CD4-positive, CD25-positive, alpha-beta regulatory T cell (primary cell): ENCODE data around the gene RREB1. TPM values are rescaled to one million over a fixed set of nuclear protein-coding genes. Genes with fewer than 3 reads are reported as not detected.

Experiments used
- ATAC-seq, 2 donors: fragments of 150-1000 bp; cut with Tn5 transposase; one replicate each; pipeline ENCODE4 v1.10.0; 2021; ENCODE audit warnings: low read depth in 2 of 2, moderate number of reproducible peaks in 2 of 2, moderate library complexity in 1 of 2
- DNase-seq, 3 donors: peaks; one replicate each; pipeline versions ENCODE4 v3.0.0 to v3.0.0-alpha.2; 2012 to 2022; ENCODE audit warnings: mixed read lengths in 1 of 3
- H3K27ac ChIP-seq: one replicate; pipeline ENCODE4 v1.7.0; 2013; ENCODE audit warnings: mild to moderate bottlenecking, low read length; ENCODE audit not compliant: insufficient read depth, poor library complexity, severe bottlenecking
- H3K27me3 ChIP-seq: one replicate; pipeline ENCODE4 v1.7.0; 2013; ENCODE audit warnings: low read length; ENCODE audit not compliant: control insufficient read depth, insufficient read depth
- H3K36me3 ChIP-seq: one replicate; pipeline ENCODE4 v1.7.0; 2013; ENCODE audit warnings: mild to moderate bottlenecking, low read length, moderate library complexity; ENCODE audit not compliant: control insufficient read depth, insufficient read depth
- H3K4me1 ChIP-seq: 2 replicates; pipeline ENCODE4 v1.7.0; 2013; ENCODE audit warnings: mild to moderate bottlenecking, low read length; ENCODE audit not compliant: insufficient read depth, control insufficient read depth, poor library complexity, severe bottlenecking
- H3K4me3 ChIP-seq: one replicate; pipeline ENCODE4 v1.7.0; 2013; ENCODE audit warnings: low read depth, mild to moderate bottlenecking, low read length, moderate library complexity
- H3K9me3 ChIP-seq, 2 experiments: 1 replicate in 1 of 2; 2 replicates in 1 of 2; pipeline ENCODE4 v1.7.0; 2013; ENCODE audit warnings: low read length in 2 of 2, mild to moderate bottlenecking in 1 of 2, moderate library complexity in 1 of 2; ENCODE audit not compliant: control insufficient read depth in 2 of 2
- H3K27ac Mint-ChIP-seq, 3 donors: one replicate each; pipeline ENCODE4 v1.8.0; 2020 to 2022; ENCODE audit warnings: mild to moderate bottlenecking in 3 of 3, mixed read lengths in 3 of 3, moderate library complexity in 2 of 3
- H3K27me3 Mint-ChIP-seq: one replicate; pipeline ENCODE4 v1.8.0; 2022; ENCODE audit warnings: mild to moderate bottlenecking, mixed read lengths
- H3K36me3 Mint-ChIP-seq: one replicate; pipeline ENCODE4 v1.8.0; 2020; ENCODE audit warnings: mixed read lengths
- H3K4me1 Mint-ChIP-seq, 4 donors: one replicate each; pipeline ENCODE4 v1.8.0; 2020 to 2022; ENCODE audit warnings: mixed read lengths in 4 of 4, mild to moderate bottlenecking in 1 of 4
- H3K4me3 Mint-ChIP-seq, 4 donors: one replicate each; pipeline ENCODE4 v1.8.0; 2020 to 2022; ENCODE audit warnings: mild to moderate bottlenecking in 4 of 4, mixed read lengths in 4 of 4, moderate library complexity in 3 of 4
- H3K9me3 Mint-ChIP-seq, 7 donors: one replicate each; pipeline ENCODE4 v1.8.0; 2020 to 2022; ENCODE audit warnings: mixed read lengths in 7 of 7, mild to moderate bottlenecking in 3 of 7, moderate library complexity in 2 of 7
- polyA plus RNA-seq, 4 donors: library from polyadenylated mRNA; unstranded; fragments of 300-500 nt; fragmentation: Illumina TruSeq; gene quantifications; one replicate each; pipeline ENCODE4 v1.2.3, GENCODE V29; 2021
- total RNA-seq: library from RNA; stranded (reverse); gene quantifications from one replicate; pipeline ENCODE4 v1.2.3, GENCODE V29; 2022

RREB1 gene
- total and polyA plus RNA-seq, 5 donors from 2014 or later, result 1.2 to 45.2 (median 2.3) TPM

- no peak overlapping the region for H3K27ac Mint-ChIP-seq
- no peak overlapping the region for H3K27ac ChIP-seq
Observed at GRCh38 chr6:7285416-7285815, 177.7 kb downstream of the RREB1 start.

GRCh38 chr6:7290079-7290478 is 182.3 kb downstream of the RREB1 start:
- H3K4me3 Mint-ChIP-seq, result no peak overlapping the region
- no peaks in the 10 kb centered on the region for H3K27me3 Mint-ChIP-seq
- peak overlapping the region in 1 of 3 donors; percentile 68 for H3K27ac Mint-ChIP-seq
- no peaks in the 10 kb centered on the region for H3K4me1 ChIP-seq
- peaks cover 0 to 6% (median 3%) of the 10 kb centered on the region in 4 donors for H3K4me1 Mint-ChIP-seq
- peaks cover 80% of the 10 kb centered on the region for H3K36me3 ChIP-seq
- H3K27me3 ChIP-seq, result no peaks in the 10 kb centered on the region
- DNase-seq (no peak), ATAC-seq (no peak)
- no peaks in the 10 kb centered on the region for H3K9me3 ChIP-seq
- H3K36me3 Mint-ChIP-seq, result peaks cover 46% of the 10 kb centered on the region
- H3K27ac ChIP-seq, result no peak overlapping the region
- H3K9me3 Mint-ChIP-seq, result no peaks in the 10 kb centered on the region
- H3K4me3 ChIP-seq, result no peak overlapping the region

More at GRCh38 chr6:7285416-7285815, 177.7 kb downstream of the RREB1 start:
- no peak for DNase-seq
- H3K27me3 ChIP-seq, result no peaks in the 10 kb centered on the region
- ATAC-seq, result no peak
- H3K9me3 ChIP-seq, result no peaks in the 10 kb centered on the region
- peaks cover 38% of the 10 kb centered on the region for H3K36me3 Mint-ChIP-seq
- H3K27me3 Mint-ChIP-seq, result no peaks in the 10 kb centered on the region
- peaks cover 41% of the 10 kb centered on the region for H3K36me3 ChIP-seq
- no peaks in the 10 kb centered on the region for H3K9me3 Mint-ChIP-seq
- H3K4me1 ChIP-seq, result peaks cover 5% of the 10 kb centered on the region
- H3K4me3 Mint-ChIP-seq, result no peak overlapping the region
- no peak overlapping the region for H3K4me3 ChIP-seq
- H3K4me1 Mint-ChIP-seq, result peaks cover 0 to 21% (median 15%) of the 10 kb centered on the region in 4 donors

- no peak overlapping the region for H3K4me3 Mint-ChIP-seq
- no peak overlapping the region for H3K27ac ChIP-seq
- no peak for DNase-seq
- H3K27me3 Mint-ChIP-seq, result no peaks in the 10 kb centered on the region
- no peak overlapping the region for H3K27ac Mint-ChIP-seq
- ATAC-seq, result no peak
- no peaks in the 10 kb centered on the region for H3K9me3 ChIP-seq
- no peaks in the 10 kb centered on the region for H3K9me3 Mint-ChIP-seq
- peaks cover 36% of the 10 kb centered on the region for H3K36me3 Mint-ChIP-seq
- peaks cover 90% of the 10 kb centered on the region for H3K36me3 ChIP-seq
- H3K4me1 ChIP-seq, result no peaks in the 10 kb centered on the region
- H3K27me3 ChIP-seq, result no peaks in the 10 kb centered on the region
- H3K4me1 Mint-ChIP-seq, result peaks cover 0 to 9% (median 7%) of the 10 kb centered on the region in 4 donors
- no peak overlapping the region for H3K4me3 ChIP-seq
Observed at GRCh38 chr6:7292596-7293255, 185.0 kb downstream of the RREB1 start.

GRCh38 chr6:7295916-7296315 is 188.2 kb downstream of the RREB1 start:
- H3K27ac ChIP-seq, result peak overlapping the region; percentile 19
- no peaks in the 10 kb centered on the region for H3K9me3 Mint-ChIP-seq
- no peak overlapping the region for H3K4me3 Mint-ChIP-seq
- H3K4me1 Mint-ChIP-seq, result peaks cover 12 to 32% (median 15%) of the 10 kb centered on the region in 4 donors
- no peaks in the 10 kb centered on the region for H3K4me1 ChIP-seq
- no peak overlapping the region for H3K27ac Mint-ChIP-seq
- H3K27me3 ChIP-seq, result no peaks in the 10 kb centered on the region
- DNase-seq (no peak), ATAC-seq (no peak)
- H3K36me3 Mint-ChIP-seq, result peaks cover 39% of the 10 kb centered on the region
- no peak overlapping the region for H3K4me3 ChIP-seq
- no peaks in the 10 kb centered on the region for H3K27me3 Mint-ChIP-seq
- peaks cover 93% of the 10 kb centered on the region for H3K36me3 ChIP-seq
- no peaks in the 10 kb centered on the region for H3K9me3 ChIP-seq

- H3K27me3 ChIP-seq, result no peaks in the 10 kb centered on the region
- Mint-ChIP-seq H3K27ac (no peak overlapping the region), H3K9me3 (peaks cover 0 to 1% (median 0%) of the 10 kb centered on the region in 7 donors), H3K4me3 (no peak overlapping the region), H3K27me3 (no peaks in the 10 kb centered on the region), H3K36me3 (peaks cover 46% of the 10 kb centered on the region), H3K4me1 (peaks cover 18 to 32% (median 20%) of the 10 kb centered on the region in 4 donors)
- DNase-seq, result no peak
- no peaks in the 10 kb centered on the region for H3K9me3 ChIP-seq
- no peak for ATAC-seq
- H3K27ac ChIP-seq, result no peak overlapping the region
- peaks cover 93% of the 10 kb centered on the region for H3K36me3 ChIP-seq
- no peak overlapping the region for H3K4me3 ChIP-seq
- no peaks in the 10 kb centered on the region for H3K4me1 ChIP-seq
Observed at GRCh38 chr6:7296602-7297001, 188.8 kb downstream of the RREB1 start.

GRCh38 chr6:7298113-7298512 is 190.4 kb downstream of the RREB1 start:
- H3K9me3 Mint-ChIP-seq, result peaks cover 0 to 1% (median 0%) of the 10 kb centered on the region in 7 donors
- no peaks in the 10 kb centered on the region for H3K4me1 ChIP-seq
- H3K4me1 Mint-ChIP-seq, result peaks cover 18 to 32% (median 22%) of the 10 kb centered on the region in 4 donors
- no peak overlapping the region for H3K27ac Mint-ChIP-seq
- no peak overlapping the region for H3K4me3 ChIP-seq
- no peak overlapping the region for H3K4me3 Mint-ChIP-seq
- ATAC-seq (no peak), DNase-seq (no peak)
- H3K27me3 ChIP-seq, result no peaks in the 10 kb centered on the region
- H3K9me3 ChIP-seq, result no peaks in the 10 kb centered on the region
- peaks cover 46% of the 10 kb centered on the region for H3K36me3 Mint-ChIP-seq
- H3K27ac ChIP-seq, result no peak overlapping the region
- H3K27me3 Mint-ChIP-seq, result no peaks in the 10 kb centered on the region
- H3K36me3 ChIP-seq, result peaks cover 93% of the 10 kb centered on the region

- H3K27ac ChIP-seq, result no peak overlapping the region
- H3K27me3 Mint-ChIP-seq, result no peaks in the 10 kb centered on the region
- no peaks in the 10 kb centered on the region for H3K27me3 ChIP-seq
- no peak overlapping the region for H3K4me3 ChIP-seq
- H3K36me3 ChIP-seq, result peaks cover 96% of the 10 kb centered on the region
- peak overlapping the region in 1 of 4 donors; percentile 51 for H3K4me3 Mint-ChIP-seq
- H3K36me3 Mint-ChIP-seq, result peaks cover 55% of the 10 kb centered on the region
- H3K9me3 ChIP-seq, result no peaks in the 10 kb centered on the region
- peaks cover 32 to 44% (median 35%) of the 10 kb centered on the region in 4 donors for H3K4me1 Mint-ChIP-seq
- H3K27ac Mint-ChIP-seq, result peak overlapping the region in 1 of 3 donors; percentile 36
- DNase-seq (no peak), ATAC-seq (no peak)
- no peaks in the 10 kb centered on the region for H3K4me1 ChIP-seq
- H3K9me3 Mint-ChIP-seq, result peaks cover 0 to 1% (median 0%) of the 10 kb centered on the region in 7 donors
Observed at GRCh38 chr6:7300926-7301325, 193.2 kb downstream of the RREB1 start.
